NCI-H446 (cell line): ENCODE measurements around the gene KNL1.
"Not testable (repeated sequence)": the region's sequence is repeated elsewhere in the genome, so short reads cannot be mapped to it uniquely, and the experiment has no call there.

ENCODE experiments used
- DNase-seq, 2 experiments: peaks; one replicate each; lab custom pipeline; 2025; lab: John Stamatoyannopoulos, UW

KNL1 gene

GRCh38 chr15:40593588-40594428 is at the start of gene KNL1:
KNL1 (plus strand) TSS chr15:40594249; CDS start chr15:40602932, 8,683 bp downstream.
- DNase-seq = peak; percentile 92 to 95

- DNase-seq = no peak
These were observed 48.6 kb upstream of the KNL1 start for GRCh38 chr15:40545457-40545856.

DNA sequence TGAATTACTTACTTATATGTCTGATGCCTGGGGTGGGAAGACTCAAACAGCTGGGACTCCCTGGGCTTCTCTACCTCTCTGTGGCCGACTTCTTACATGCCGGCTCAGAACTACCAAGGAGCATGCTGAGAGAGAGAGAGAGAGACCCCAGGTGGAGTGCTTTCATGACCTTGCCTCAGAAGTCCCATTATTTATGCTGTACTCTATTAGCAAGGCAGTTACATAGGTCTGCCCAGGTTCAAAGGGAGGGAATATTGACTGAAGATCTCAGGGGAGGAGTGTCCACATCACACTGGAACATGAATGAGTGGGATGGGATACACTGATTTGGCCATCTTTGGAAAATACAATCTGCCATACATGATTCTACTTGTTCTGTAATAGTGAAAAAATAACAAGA is 45.4 kb upstream of the KNL1 start:
- no peak for DNase-seq

GRCh38 chr15:40549894-40550293 is 44.2 kb upstream of the KNL1 start:
- DNase-seq = peak in 1 of 2 experiments; percentile 55

GRCh38 chr15:40550341-40551037 is 43.6 kb upstream of the KNL1 start:
- DNase-seq = no peak

DNA sequence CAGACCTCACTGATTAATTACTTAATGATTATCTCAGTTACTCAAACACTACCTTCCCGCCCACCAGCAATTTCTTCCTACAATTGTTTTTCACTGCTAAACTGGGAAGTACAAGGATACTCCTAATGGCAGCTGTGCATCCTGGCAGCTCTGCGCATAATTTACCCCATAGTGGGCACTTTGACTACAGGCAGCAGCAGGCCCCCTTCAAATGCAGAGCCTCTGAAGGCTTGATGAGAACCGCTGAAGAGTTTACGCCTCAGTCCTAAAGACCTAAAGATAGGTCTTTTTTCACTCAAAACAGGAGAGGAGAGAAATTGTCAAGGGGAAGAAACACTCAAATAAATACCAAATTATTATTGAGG is 39.9 kb upstream of the KNL1 start:
- DNase-seq = no peak

GRCh38 chr15:40555876-40556275 is 38.2 kb upstream of the KNL1 start:
- DNase-seq = no peak

GRCh38 chr15:40558952-40559742 is 34.9 kb upstream of the KNL1 start:
- no peak for DNase-seq

- no peak for DNase-seq
These were observed 31.4 kb upstream of the KNL1 start for GRCh38 chr15:40562691-40563090.

DNA sequence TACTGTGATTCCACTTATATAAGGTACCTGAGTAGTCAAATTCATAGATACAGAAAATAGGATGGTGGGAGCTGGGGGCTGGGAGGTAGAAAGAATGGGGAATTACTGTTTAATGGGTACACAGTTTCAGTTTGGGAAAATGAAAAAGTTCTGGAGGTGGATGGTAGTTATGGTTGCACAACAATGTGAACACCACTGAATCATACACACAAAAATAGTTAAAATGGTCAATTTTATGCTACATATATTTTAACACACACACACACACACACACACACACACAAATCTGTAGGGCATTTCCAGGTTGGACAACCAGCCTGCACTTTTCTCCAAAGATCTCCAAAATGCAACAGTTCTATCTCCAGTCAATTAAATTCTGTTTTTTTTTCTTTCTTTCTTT is 30.6 kb upstream of the KNL1 start:
- no peak for DNase-seq

DNA sequence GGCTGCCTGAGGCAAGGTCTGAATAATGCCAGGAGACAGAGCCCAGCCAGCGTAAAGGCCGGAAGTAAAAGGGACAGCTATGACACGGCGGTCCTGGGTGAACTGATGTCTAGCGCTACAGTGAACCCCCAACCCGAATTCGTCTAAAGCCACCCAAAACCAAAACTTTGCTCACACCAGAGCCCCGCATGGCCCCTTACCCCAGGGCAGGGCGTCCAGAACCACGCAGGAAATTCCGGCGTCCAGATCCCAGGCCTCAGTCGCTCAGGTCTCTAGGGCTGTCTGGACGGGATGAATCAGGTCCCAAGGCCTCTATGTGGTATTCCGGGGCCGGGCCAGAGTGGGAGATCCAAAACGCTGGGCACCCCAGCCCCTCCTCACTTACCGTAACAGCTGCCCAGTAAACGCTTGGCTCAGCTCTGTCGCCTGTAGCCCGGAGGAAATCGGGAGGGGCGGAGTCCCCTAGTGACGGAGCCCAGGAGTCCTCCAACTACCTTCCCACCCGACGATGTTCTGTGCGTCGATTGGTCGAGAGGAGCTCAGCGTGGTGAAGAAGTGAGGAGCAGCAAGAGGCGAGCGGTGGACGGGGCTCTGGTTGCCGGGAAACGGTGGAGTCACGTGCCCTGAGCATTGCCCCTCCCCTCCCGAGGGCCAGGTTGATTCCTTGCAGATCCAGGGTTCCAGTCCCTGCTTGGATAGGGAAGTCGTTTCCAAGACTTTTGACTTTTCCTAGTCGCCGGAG is 29.3 kb upstream of the KNL1 start, which contains the start of gene CCDC32:
Gene CCDC32, minus strand, starts transcription at position 452 of the 742 bp plus-strand sequence. CDS start 2,027 bp downstream, outside the sequence.
- DNase-seq = peak; percentile 94 to 97

DNA sequence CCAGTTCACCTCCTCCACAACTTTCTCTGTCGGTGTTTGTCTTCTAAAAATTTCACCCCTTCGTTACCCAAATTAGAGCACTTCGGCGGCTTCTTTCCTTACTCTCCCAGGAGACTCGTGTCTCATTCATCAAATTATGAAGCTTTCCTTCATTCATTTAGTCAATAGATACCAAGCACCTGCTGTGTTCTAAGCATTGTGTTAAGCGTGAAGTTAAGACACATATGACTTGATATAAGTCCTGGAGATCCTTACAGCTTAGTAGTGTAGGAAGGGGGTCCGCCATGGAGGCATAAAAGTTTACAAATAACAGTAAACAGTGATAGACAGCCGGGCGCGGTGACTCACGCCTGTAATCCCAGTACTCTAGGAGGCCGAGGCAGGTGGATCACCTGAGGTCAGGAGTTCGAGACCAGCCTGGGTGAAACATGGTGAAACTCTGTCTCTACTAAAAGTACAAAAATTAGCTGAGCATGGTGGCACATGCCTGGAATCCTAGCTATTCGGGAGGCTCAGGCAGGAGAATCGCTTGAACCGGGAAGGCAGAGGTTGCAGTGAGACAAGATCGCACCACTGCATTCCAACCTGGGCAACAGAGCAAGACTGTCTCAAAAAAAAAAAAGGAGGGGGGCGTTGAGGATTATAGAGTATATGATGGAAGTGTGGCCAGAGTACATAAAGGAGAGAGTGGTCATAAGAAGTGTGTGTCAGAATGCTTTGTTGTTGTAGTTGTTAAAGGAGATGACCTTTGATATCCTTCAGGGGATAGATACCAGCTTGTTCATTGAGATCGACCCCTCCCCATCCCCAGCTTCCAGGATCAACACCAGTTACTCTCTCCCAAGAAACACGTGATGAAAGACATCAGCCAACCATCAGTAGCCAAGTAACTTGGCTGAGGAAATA is 28.5 kb upstream of the KNL1 start:
- DNase-seq = no peak

- DNase-seq = no peak
These were observed 26.9 kb upstream of the KNL1 start for GRCh38 chr15:40567111-40567510.

GRCh38 chr15:40569129-40569953 is 24.7 kb upstream of the KNL1 start, which contains the start of gene RPUSD2:
RPUSD2 (plus strand) TSS chr15:40569299; CDS start chr15:40569338, 39 bp downstream.
- DNase-seq = peak; percentile 63 to 88

- DNase-seq = no peak
These were observed 18.9 kb upstream of the KNL1 start for GRCh38 chr15:40575113-40575512.

DNA sequence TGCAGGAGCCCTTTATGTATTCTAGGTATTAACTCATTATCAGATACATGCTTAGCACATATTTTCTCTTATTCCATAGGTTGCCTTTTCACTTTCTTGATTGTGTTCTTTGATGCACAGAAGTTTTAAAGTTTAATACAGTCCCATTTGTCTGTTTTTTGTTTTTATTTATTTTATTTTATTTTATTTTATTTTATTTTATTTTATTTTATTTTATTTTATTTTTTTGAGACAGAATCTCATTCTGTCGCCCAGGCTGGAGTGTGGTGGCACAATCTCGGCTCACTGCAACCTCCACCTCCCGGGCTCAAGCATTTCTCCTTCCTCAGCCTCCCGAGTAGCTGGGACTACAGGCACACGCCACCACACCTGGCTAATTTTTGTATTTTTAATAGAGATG is 17.1 kb upstream of the KNL1 start:
- DNase-seq = not testable (repeated sequence)

DNA sequence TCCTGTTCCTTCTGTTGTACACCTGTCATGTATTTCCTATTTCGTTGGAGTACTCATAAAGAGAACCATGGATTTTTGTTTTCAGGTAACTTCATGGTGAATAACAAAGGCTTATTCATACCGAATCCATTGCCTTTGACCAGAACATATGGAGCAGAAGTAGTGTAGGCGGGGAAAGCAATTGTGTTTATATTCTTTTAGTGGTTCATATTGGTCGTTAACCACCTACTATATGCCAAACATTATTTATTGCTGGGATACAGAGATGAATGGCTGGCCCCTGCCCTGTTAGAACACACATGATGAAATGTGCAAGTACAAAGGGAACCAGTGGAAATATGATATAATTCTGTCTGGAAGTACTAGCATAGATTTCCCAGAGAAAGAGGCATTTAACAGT is 15.2 kb upstream of the KNL1 start:
- no peak for DNase-seq

- not testable (repeated sequence) for DNase-seq
These were observed 12.3 kb upstream of the KNL1 start for GRCh38 chr15:40581796-40582195.

- peak in 1 of 2 experiments; percentile 22 for DNase-seq
These were observed 11.3 kb upstream of the KNL1 start for GRCh38 chr15:40582726-40583246.
